DMS53 (cell line): ENCODE data around the gene MCC.

ENCODE experiments used
- DNase-seq: peaks from one replicate; lab custom pipeline; 2025; lab: John Stamatoyannopoulos, UW

The MCC gene

DNA sequence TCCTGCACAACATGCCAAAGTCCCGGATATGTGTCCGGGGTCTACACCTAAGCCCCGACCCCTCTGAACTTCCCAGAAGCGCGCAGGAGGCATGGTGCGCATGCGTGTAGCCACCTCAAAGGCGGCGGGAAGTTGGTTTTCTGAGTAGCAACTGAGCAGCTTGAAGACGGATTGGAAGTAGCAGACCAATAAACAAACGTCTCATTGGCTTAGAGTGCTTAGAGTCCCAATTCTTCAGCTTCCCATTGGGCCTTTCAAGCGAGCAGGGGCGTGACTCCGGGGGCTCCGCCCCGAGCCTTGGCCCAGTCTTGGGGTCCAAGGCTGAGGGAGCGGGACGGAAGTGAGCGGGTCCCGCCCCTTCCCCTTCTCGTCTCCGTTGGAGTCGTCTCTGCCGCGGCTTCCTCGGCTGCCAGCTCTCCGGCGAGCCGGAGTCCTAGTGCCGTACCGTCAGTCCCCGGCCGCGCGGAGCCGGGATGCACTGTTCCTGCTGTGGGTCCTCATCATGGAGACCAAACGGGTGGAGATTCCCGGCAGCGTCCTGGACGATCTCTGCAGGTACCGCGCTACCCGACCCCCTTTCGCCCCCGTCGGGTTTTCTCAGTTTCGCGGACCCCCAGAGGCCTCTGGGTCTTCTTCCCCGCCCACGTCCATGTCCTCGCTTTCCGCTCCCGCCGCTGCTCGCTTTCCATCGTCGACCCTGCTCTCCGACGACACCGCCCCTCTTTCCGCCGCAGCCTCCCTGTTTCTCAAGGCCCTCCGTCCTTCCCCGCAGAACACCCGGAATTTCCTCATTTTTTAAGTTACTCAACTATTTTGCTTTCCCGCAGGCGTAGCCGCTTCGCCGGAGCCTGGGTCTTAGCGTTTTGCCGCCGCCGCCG is 511.6 kb downstream of the MCC start, which contains the start of gene DCP2:
Gene DCP2 (plus strand): TSS at position 367 of the 878 bp plus-strand sequence. CDS start 136 bp downstream, at position 503.
- DNase-seq, result peak; percentile 99

DNA sequence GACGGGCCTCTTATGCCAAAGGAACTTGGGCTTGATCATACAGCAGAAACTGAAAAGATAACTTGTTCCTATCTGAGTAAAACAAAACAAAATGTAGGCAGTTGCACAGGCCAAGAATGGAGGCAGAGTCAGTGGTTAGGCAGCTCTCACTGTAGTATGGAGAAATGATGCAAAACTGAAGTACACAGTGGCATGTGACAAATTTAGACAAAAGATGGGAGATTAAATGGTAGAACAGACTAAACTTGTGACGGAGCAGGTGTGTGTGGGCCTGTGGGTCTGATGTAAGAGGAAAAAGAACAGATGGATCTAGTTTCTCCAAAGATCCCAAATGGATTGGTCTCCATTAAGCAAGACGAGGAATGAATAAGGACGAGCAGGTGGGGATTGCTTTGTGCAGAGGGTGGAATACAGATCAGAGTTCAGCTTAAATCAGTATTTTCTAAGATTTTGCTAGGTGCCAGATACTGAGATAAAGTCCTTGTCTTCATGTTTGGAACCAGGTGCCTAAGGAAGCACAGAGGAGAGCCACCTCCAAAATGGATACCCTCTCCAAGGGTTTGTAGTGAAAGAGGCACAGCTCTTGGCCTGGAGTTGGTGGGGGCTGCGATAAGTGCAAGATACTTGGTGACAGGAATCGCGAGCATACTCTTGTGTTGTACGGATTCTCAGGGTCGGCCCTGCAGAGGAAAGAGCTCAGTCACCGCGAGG is 512.4 kb downstream of the MCC start:
- no peak for DNase-seq

DNA sequence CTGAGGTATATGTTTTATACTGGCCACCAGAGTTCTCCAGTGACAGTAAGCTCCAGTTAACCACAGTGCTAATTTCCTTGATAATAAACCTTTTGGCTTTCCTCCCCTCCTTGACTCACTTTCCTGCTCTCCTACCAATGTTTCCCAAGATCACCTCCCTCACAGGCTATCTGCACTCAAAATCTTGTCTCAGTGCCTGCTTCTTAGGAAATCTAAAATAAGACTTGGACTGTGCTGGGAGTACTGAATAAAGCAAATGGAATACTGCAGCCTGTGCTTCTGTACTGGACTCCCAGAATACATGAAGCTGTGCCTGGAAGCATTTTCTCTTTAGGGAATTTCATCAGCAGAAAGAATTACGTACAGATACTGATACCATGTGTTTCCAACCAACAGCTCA is 513.4 kb downstream of the MCC start:
- no peak for DNase-seq

DNA sequence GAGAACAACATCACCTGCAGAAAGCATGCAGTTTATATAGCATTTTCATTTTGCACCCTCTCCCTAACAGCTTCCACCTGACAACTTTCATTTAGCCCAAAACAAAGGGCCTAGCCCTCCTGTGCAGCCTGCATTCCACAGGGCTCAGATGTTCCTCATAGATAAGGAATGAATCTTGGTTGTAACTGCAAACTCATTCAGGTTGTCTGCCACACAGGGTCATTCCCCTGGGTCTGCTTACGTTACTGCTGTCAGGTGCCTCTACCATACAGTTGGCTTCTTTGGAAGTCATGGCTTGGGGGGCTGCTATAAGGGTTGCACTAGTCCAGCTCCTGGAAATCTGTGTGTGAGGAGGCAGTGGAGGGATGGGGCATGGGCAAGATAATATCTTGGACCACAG is 514.3 kb downstream of the MCC start:
- no peak for DNase-seq

DNA sequence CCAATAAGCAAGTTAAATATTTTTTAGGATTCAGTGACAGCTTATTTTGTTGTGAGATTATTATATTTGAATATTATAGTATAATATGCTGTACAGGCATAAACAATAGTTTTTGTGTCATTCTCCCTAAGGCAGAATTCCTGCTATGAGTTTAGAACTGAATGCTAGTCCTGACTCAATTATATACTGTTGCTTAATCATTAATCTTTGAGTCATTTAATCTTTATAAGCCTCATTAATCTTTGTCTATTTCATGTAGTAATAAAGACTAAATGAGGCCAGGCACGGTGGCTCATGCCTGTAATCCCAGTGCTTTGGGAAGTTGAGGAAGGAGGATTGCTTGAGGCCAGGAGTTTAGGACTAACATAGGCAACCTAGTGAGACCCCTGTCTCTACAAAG is 515.2 kb downstream of the MCC start:
- no peak for DNase-seq
